DOHH2 (cell line): ENCODE data around the gene KIAA0513.

Source experiments
- EZH2phosphoT487 ChIP-seq: fragments of 200-600 bp; sonication (generic); IDR thresholded peaks from 2 replicates; pipeline ENCODE4 v1.6.1; 2017; ENCODE audit warnings: borderline replicate concordance, mild to moderate bottlenecking, antibody characterized with exemption, low read length, moderate library complexity, mixed read lengths
- TF ChIP-seq, protein P1 (sequence below): fragments of 200-600 bp; sonication (generic); IDR thresholded peaks from one replicate; pipeline ENCODE4 v1.5.1; 2014; ENCODE audit warnings: antibody characterized with exemption, mild to moderate bottlenecking, low read depth, low read length; ENCODE audit not compliant: poor library complexity, severe bottlenecking

DNA sequence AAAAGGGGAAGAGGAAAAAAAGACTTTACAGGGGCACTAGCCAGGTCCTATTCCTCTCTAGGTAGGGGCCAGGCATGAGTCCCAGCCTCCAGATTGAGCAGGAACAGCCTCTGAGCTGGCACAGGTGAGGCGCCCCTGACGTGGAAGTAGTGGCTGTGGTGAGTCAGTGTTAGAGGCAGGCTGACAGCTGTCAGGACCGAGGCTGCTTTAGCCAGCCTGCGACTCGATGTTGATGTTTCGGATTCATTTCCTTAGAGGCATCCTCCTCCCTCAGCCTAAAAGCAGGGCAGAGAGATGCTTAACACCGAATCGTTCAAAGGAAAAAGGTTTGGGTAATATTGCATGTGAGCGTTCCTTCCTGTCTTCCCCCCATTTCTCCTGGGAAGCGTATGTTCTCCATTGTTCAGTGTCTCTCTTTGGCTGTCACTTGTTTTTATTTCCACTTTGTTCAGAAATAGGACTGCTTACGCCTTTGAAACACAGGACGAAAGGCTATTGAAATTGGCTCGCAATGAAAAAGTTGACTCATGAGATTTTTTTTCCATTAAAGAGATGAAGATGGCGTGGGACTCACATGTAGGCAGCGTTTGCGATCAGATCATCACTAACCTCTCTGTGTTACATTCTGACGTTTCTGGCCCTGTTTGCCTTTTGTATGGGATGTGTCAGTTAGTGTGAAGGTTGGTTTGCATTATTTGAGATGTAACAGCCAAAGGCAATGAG, 1.3 kb downstream of the KIAA0513 start:
- TF ChIP-seq, protein P1, sequence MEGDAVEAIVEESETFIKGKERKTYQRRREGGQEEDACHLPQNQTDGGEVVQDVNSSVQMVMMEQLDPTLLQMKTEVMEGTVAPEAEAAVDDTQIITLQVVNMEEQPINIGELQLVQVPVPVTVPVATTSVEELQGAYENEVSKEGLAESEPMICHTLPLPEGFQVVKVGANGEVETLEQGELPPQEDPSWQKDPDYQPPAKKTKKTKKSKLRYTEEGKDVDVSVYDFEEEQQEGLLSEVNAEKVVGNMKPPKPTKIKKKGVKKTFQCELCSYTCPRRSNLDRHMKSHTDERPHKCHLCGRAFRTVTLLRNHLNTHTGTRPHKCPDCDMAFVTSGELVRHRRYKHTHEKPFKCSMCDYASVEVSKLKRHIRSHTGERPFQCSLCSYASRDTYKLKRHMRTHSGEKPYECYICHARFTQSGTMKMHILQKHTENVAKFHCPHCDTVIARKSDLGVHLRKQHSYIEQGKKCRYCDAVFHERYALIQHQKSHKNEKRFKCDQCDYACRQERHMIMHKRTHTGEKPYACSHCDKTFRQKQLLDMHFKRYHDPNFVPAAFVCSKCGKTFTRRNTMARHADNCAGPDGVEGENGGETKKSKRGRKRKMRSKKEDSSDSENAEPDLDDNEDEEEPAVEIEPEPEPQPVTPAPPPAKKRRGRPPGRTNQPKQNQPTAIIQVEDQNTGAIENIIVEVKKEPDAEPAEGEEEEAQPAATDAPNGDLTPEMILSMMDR: no peak
- no peak for TF ChIP-seq EZH2phosphoT487
